OCI-LY3 (cell line): Measurements from ENCODE around the gene OR2T27.

Source experiments
- EZH2phosphoT487 ChIP-seq: fragments of 200-600 bp; shearing (Covaris generic); IDR thresholded peaks from 2 replicates; pipeline ENCODE4 v1.6.1; 2018; ENCODE audit warnings: antibody characterized with exemption, mixed run types, low read depth
- TF ChIP-seq, protein P1 (sequence below): fragments of 200-600, 300-600 bp; sonication (generic); IDR thresholded peaks from 2 replicates; pipeline ENCODE4 v1.5.1; 2014; ENCODE audit warnings: antibody characterized with exemption, low read length, low read depth

DNA sequence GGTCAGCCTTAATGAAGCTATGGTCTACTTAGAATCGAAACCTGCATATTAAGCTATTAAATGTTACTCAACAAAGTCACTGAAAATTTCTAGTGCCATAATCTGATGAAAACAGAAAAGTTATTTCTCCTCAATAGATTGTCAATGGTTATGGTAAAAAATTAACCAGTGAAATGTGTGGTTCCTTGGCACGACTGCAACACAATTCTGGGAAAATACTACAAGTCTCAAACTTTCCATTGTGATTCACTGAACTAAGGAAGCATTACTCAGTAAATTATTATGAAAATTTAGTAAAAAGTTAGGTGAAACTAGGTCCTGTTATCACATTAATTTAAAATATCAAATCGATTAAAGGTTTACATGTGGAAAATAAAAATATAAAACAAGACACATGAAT lies 45.0 kb downstream of the OR2T27 start:
- TF ChIP-seq, protein P1, sequence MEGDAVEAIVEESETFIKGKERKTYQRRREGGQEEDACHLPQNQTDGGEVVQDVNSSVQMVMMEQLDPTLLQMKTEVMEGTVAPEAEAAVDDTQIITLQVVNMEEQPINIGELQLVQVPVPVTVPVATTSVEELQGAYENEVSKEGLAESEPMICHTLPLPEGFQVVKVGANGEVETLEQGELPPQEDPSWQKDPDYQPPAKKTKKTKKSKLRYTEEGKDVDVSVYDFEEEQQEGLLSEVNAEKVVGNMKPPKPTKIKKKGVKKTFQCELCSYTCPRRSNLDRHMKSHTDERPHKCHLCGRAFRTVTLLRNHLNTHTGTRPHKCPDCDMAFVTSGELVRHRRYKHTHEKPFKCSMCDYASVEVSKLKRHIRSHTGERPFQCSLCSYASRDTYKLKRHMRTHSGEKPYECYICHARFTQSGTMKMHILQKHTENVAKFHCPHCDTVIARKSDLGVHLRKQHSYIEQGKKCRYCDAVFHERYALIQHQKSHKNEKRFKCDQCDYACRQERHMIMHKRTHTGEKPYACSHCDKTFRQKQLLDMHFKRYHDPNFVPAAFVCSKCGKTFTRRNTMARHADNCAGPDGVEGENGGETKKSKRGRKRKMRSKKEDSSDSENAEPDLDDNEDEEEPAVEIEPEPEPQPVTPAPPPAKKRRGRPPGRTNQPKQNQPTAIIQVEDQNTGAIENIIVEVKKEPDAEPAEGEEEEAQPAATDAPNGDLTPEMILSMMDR = no peak
- no peak for TF ChIP-seq EZH2phosphoT487
